HG02840 (cell line): ENCODE data around the gene RNH1.

Experiments
- ATAC-seq: cut with Tn5 transposase; IDR thresholded peaks from one replicate; pipeline ENCODE4 v1.9.1; 2021; ENCODE audit warnings: mild to moderate bottlenecking, moderate library complexity, moderate number of reproducible peaks; ENCODE audit not compliant: unreplicated experiment, low FRiP score

RNH1 gene

DNA sequence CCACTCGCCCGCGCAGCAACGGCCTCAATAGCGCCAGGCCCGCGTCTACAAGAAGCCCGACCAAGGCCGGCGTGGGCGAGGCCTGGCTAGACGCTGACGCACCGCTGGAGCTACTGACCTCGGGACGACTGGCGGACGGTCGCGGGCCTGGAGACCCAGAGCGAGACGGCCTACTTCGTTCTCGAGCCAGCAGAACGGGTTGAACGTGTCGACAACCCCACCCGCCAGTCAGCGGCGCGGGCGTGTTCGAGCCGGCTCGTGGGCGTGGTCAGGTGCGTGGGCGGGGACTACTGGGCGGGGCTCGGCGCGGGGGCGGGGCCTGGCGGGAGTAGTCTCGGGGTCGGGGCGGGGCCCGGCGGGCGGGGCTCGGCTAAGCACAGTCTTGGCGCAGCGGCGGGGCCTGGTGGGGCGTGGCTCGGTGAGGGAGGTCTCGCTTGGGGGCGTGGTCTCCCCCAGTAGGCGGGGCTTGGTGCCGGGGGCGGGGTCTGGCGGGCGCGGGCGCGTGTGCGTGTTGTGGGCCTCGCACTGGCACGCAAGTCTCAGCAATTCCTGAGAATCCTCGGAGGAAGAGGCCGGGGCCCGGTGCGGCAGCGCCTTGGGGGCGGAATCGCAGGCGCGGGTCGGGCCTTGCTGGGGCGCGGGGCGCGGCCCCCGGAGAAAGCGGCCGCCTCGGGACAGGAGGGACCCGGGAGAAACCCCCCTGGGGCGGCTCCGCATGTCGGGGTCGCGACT lies at the start of gene RNH1:
Gene RNH1 (minus strand): TSS at position 248 of the 732 bp plus-strand sequence. CDS start 5,080 bp downstream, outside the sequence.
- ATAC-seq, result peak; percentile 43

DNA sequence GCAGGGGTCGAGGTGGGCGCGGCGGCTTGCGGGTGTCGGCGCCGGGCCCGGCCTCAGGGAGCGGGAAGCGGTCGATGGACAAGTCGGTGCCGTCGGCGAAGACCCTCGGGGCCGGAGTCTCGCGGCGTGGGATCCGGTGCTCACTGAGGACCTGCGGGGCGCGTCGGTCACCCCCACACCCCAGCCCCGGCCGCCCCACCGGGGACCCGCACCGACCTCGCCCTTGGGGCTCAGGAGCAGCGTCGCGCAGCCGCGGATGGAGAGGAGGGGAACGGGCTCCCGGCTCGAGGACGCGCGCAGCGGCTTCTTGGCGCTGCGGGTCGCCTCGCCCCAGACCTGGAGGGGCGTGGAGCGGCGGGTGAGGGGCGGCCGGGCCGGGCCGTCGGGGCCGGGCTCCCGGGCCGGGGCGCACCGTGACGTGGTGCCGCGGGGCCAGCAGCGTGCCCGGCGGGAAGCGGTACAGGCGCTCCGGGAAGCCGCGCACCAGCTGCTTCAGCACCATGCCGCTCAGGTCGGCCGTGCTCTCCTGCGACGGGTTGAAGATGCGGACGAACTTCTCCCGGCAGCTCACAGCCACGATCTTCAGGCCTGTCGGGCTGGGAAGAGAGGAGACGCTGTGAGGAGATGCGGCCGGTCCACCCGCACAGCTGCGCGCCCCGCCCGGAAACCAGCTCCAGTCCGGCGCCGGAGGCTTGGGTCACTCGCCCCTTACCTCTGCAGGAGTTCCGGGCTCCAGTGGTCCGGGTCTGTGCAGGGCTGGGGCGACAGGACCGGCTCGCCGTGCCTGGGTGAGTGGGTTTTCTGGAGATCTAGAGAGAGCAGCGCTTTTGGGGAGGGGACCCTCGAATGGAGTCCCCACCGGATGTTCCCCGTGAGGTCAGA lies 49.0 kb upstream of the RNH1 start:
- no peak for ATAC-seq

DNA sequence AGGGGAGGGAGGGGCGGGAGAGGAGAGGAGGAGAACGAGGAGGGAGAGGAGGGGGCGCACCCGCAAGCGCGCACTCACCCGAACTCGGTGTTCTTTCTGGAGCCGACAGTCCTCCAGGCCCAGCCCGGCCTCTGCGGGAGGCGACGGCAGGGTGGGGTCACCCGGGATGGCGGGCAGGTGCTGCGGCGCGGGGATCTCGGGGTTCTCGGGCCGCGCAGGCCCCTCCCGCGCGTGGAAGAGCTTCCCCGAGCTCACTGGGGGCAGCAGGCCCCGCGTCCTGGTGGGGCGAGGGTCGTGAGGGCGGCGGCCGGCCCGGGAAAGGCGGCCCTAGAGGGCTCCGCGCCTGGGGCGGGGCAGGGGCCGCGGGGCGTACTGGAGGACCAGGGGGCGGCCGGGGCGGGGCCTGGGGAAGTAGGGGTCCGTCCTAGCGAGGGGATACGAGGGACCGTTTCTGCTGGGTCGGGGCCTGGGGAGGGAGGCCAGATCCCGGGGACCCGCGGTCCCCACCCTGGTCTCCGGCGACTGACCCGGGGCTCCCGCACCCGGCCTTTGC lies 48.3 kb upstream of the RNH1 start:
- ATAC-seq, result no peak

DNA sequence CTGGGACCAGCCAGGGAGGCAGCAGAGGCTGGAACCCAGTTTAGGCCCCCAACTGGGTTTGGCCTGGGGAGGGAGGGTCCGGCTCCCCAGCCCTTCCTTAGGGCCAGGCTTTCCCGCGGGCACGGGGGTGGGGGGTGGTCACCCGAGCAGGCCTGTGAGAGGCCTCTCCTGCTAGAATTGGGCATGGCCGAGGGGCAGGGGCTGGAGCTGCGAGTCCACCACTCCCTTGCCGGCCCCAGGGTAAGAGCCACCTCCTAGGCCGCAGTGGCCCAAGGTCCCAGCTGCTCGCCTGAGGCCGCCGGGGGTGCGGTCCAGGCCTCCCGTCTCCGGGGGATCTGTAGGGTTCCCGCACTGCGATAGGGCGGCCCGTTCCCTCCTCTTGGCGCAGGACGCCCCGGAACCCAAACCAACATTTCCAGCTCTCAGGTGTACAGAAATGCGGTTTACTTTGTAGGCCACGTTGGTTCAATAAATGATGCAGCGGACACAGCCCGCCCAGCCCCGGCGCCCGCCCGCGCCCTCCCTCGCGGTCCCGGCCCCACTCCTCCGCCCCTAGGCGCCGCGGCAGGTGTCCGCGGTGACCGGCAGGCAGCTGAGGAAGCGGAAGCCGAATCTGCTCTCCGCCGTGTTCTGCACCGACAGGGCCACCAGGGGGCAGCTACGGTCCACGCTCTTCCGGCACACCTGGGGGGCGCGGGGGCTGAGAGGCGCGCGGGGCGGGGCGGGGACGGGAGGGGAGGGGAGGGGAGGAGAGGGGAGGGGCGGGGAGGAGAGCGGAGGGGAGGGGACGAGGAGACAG lies 47.6 kb upstream of the RNH1 start:
- no peak for ATAC-seq

DNA sequence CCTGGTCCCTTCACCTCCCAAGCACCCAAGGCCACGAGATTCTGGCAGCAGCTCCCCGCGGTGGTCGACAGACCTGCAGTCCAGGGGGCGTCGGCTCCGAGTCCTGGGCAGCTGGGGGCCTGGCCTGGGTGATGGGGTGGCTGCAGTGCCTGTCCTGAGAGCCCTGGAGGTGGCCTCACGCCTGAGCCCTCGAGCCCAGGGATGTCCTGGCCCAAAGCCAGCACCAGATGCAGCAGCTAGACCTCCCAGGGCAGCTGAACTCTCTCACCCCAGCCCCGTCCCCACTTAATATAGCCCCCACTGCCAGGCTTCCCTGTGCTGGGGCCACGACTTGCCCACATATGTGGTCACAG lies 46.9 kb upstream of the RNH1 start:
- ATAC-seq, result no peak

DNA sequence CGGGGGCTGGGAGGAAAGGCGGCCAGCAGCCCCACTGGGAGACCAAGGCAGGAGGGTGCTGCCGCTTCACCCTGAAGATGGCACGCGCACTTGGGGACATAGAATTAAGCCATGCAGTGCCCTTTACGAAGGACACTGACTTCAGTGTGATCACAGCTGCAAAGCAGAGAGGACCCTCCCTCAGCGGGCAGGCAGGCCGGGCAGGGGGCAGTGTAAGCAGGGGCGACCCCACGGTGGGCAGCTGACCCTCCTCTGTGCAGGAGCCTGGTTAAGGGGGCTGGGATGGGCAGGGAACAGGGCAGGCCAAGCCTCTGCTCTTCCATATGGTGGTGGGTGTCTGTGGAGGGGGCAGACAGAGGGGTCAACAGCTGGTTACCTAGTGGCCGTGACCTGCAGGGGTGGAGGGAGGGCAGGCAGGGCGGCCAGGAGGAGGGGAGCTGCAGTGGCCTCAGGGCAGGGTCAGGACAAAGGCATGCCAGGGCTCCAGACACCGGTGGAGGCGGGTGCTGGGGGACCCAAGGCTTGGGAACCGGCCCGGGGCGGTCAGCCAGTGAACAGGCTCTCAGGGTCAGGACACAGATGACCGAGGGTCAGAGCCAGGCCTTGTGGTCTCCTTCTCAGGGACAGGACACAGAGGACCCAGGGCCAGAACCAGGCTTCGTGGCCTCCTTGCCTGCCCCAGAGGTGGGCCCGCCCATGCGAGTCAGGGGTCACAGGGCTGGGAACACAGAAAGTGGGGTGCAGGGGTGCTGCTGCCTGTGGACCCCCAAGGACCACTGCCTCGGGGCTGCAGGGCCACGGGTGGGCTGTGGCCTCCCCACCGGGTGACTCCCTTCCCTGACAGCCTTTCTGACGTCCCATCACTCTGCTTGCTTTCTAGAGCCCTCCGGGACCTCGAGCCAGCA lies 46.3 kb upstream of the RNH1 start:
- ATAC-seq, result no peak

DNA sequence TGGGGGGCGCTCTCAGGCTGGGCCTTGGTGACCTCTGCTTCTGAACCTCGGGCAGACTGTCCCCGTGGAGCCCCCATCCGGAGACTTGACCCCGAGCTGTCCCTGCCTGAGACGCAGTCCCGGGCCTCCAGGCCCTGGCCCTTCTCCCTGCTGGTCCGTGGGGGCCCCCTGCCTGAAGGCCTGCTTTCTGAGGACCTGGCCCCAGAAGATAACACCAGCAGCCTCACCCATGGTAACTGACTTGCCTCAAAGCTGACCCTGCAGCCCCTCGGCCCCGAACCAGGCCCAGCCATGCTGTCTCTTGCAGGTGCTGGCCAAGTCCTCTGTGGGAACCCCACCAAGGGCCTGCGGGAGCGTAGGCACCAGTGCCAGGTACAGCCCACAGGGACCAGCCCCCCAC lies 44.6 kb upstream of the RNH1 start:
- no peak for ATAC-seq

DNA sequence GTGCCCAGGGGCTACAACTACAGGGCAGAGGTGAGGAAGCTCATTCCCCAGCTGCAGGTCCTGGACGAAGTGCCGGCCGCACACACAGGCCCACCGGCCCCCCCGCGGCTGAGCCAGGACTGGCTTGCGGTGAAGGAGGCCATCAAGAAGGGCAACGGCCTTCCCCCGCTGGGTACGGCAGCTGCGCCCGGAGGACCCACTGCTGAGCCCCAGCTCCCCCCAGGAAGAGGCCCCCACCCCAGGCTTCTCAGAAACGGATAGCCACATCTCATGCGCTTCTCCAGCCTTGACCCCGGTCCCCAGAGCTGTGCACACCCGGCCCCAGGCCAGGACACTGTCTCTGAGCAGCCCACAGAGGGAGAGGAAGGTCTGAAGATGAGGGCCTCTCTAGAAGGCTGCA lies 44.1 kb upstream of the RNH1 start:
- ATAC-seq, result no peak

DNA sequence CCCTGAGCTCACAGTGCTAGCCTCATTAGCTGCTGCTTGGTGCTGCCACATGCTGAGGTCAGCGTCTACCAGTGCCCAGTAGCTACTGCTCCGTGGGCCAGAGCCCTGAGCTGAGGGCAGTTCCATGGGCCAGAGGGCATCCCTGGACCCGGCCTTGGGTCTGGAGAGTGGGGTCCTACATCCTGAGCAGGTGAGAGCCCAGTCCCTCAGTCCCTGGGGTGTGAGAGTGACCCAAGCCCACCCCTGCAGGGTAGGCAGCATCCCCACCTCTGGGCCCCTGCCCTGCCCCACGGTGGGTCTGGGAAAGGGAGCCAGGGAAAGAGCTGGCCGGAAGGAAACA lies 43.7 kb upstream of the RNH1 start:
- no peak for ATAC-seq

DNA sequence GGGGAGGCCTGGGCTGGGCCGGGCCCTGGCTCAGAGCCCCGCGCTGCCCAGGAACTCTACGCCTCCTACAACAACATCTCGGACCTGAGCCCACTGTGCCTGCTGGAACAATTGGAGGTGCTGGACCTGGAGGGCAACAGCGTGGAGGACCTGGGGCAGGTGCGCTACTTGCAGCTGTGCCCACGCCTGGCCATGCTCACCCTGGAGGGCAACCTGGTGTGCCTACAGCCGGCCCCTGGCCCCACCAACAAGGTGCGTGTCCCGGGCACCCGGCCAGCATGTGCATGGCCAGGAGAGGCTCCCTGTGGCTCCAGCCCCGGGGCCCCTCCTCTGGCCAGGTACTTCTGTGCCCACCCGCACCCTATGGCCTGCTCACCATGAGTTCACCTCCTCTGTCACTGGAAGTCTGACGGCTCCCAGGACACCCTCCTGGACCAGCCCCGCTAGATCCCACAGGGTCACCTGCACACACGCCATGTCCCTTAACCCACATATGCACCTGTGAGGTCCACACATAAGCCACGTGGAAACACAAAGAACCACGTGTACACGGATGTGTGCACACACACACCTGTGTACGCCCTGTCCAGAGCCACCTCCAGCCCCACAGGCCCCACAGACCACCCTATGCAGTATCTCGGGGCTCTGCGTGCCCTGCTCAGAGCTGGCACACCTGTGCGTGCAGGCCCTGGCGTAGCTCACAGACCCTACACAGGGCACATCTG lies 43.1 kb upstream of the RNH1 start:
- ATAC-seq, result no peak

DNA sequence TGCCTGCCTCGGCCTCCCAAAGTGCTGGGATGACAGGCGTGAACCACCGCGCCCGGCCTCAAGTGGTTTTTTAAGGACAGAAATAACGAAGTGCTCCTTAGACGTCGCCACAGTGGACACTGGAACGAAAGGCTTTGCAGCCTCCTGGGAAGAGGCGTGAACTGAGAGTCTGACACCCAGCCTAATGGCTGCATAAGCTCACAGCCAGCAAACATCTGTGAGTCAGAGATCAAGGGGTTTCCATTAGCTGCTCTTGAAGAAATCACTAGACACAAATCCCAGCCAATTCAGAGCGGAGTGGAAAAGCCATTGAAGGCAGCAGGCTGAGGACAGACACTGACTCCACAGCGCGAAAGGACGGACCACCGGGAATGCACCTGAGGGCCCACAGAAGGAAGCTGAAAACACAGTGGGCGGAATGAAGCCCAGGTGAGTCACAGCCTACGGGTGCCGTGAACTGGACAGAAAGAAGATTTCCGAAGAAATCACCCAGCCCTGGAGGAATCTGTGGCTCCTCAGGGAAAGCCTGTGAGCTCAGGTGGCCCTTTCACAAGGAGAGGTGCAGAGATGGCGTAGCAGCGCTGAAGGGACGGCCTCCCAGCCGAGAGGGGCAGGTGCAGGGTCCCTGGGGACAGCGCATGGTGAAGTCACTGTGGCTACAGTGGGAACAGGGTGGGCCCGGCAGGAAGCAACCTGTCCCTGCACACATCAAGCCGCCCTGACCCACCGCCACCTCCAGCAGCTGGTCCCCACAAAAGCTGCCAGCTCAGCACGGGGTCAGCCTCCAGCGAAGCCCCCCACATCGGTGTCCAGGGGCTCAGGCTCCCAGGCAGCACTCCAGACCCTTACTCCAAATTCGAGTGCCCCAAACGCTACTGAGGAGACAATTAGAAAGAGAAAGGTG lies 41.9 kb upstream of the RNH1 start:
- no peak for ATAC-seq

DNA sequence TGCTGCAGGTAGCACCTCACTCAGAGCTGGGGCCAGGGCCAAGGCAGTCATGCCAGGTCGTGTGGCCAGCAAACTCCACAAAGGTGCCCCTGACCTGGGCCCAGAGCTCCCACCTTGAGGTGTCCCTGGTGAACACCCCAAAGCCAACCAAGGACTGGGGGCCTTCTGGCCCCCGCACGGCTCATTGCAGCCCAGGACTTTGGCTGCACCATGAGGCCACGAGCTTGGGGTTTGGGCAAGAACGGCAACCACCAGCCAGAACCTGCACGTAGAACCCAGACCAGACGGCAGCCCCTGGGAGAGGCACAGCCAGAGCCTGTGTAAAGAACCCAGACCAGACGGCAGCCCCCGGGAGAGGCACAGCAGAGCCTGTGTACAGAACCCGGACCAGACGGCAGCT lies 38.1 kb upstream of the RNH1 start:
- no peak for ATAC-seq

DNA sequence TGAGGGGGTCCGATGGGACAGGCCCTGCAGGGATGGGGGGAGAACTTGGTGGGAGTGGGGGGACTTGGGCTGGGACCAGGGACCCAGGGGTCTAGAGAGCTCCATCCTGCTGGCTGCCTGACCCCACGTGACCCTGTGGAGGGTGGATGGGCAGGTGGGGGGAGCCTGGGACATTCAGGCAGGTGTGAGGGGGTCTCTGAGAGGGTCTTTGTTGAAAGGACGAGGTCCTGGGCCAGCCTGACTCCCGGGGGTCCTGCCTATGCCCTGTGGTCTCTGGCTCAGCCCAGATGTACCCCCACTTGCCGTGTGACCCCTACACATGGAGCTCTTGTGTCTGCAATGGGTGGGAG lies 37.8 kb upstream of the RNH1 start:
- ATAC-seq, result no peak

DNA sequence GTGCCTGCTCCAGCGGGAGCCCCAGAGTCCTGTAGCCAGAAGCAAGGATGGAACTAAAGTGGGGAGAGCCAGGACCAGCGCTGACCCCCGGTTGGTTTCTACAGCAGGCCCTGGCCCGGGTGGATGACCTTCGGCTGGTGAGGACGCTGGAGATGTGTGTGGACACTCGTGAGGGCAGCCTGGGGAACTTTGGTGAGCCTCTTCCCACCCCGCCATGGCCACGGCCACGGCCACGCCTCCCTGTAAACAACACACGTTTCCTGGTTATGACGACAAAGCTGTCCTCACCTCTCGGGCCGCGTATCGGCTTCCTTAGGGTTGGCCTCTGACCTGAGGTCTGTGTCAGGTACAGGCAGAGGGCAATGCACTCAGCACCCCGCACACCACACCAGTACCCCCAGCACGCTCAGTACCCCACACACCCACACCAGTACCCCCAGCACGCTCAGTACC lies 34.4 kb upstream of the RNH1 start:
- ATAC-seq, result no peak

DNA sequence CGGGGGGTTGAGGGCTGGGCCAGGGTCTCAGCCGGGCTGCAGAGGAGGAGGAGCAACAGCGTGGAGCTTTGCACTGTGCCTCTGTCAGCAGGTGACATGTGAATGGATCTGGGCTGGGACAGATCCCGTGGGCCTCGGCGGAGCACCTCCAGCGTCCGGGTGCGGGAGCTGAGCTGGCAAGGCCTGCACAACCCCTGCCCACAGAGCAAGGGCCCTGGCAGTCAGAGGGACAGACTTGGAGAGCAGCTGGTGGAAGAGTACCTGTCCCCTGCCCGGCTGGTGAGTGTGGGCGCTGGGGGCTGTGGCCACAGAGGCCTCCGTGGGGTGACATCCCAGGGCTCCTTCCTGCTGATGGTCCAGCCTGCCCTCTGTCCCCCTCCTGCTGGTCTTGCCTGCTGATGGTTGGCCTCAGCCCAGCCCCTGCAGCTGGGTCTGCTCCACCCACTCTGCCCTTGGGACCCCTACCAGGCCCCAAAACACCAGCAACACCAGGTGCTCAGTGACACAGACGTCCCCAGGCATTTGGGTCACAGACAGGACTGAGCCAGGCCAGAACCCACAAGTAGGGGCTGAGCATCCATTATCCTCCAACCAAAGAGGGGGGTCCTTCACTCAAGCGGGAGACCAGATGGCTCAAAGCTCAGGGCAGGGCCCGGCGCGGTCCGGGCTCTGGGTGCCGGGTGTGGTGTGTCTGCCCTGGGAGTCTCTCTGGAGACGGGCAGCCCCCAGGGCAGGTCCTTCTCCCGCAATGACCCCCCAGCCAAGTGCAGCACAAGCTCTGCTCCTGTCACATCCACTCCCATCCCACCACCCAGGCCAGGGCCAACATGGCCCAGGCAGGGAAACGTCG lies 33.8 kb upstream of the RNH1 start:
- ATAC-seq, result no peak

DNA sequence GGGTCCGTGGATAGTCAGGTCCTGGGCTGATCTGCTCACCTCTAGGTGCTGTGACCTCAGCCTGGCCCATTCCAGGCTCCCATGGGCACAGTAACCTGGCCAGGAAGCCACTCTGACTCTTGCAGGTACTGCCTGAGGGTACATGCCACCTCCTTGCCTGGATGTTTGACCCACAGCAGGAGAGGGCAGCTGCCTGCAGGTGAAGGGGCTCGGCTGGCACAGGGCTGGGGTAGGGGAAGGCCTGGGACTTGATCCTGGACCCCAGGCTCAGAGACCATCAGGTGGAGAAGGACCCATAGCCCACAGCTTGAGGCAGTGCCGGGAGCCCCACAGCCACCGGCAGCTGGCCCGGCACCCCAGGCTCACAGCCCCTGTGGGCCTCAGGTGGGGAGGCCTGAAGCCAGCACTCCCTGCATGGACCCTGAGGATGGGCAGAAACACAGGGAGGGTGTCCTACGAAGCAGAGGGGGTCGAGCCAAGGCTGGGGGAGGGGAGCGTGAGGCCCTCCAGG lies 33.0 kb upstream of the RNH1 start:
- no peak for ATAC-seq

DNA sequence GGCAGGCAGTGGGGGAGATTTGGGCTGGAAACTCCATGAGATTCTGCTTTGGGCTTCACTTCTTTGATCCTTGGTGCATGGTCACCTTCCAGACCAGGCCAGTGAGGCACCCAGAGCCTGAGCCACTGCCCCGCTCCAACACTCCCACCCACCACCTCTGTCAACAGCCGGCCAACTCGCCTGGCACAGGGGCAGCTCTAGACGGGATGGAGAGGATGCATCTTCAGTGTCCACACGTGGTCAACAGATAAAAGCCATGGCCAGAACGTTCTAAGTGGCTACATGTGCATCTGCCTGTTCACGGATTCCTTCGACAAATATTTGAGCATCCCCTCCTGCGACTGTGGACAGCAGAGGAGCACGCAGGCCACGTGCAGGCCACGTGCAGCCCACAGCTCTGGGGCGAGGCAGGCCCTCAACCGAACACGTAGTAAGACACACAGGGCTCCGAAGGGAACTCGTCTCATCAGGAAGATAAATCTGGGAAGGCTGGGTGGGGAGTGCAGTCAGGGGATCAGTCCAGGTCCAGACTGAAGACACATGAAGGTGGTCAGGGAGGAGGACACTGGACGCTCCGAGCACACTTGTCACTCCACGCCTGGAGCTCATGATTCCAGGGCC lies 31.5 kb upstream of the RNH1 start:
- no peak for ATAC-seq
